Caco-2 (cell line): ENCODE data around the gene KCNK3. TPM values are rescaled to one million over a fixed set of nuclear protein-coding genes. Genes with fewer than 3 reads are reported as not detected.

Source experiments
- BruUV-seq: library from RNA; stranded (reverse); fragments of 400-500 nt; replicated peaks from 2 replicates; lab custom pipeline; 2021; lab: Mats Ljungman, UMichigan
- CTCF ChIA-PET: fragments of 300-600 bp; sonication (Branson Sonifier 250); formaldehyde crosslinking; loops from one replicate; lab custom pipeline; 2022; ENCODE audit warnings: antibody characterized with exemption; lab: Charles Lee
- POLR2A ChIA-PET: fragments of 300-600 bp; sonication (Branson Sonifier 250); formaldehyde crosslinking; loops from one replicate; lab custom pipeline; 2022; ENCODE audit warnings: antibody characterized with exemption; lab: Charles Lee
- DNase-seq, 2 experiments: peaks; one replicate each; pipeline versions ENCODE4 v3.0.0 to v3.0.0-alpha.2; 2020 to 2022
- H3K27me3 ChIP-seq: replicated peaks from 2 replicates; pipeline ENCODE4 v1.6.0; 2011; ENCODE audit warnings: low read length; ENCODE audit not compliant: control insufficient read depth, insufficient read depth
- H3K36me3 ChIP-seq: 2 replicates; pipeline ENCODE4 v1.5.1; 2011; ENCODE audit warnings: low read length; ENCODE audit not compliant: control insufficient read depth, insufficient read depth
- H3K4me1 ChIP-seq: fragments of 250-450 bp; sonication (Bioruptor Pico); 2 replicates; pipeline ENCODE4 v1.5.1; 2020; ENCODE audit warnings: mild to moderate bottlenecking
- H3K4me3 ChIP-seq: 2 replicates; pipeline ENCODE4 v1.5.1; 2011; ENCODE audit warnings: low read depth, mild to moderate bottlenecking, control low read depth, low read length
- H3K9me3 ChIP-seq: fragments of 250-450 bp; sonication (Bioruptor Pico); 2 replicates; pipeline ENCODE4 v1.5.1; 2020; ENCODE audit warnings: mild to moderate bottlenecking, moderate library complexity
- H3K27ac Mint-ChIP-seq: one replicate; pipeline ENCODE4 v1.8.0; 2022; ENCODE audit warnings: mixed read lengths; ENCODE audit not compliant: unreplicated experiment
- H3K27me3 Mint-ChIP-seq: one replicate; pipeline ENCODE4 v1.8.0; 2022; ENCODE audit warnings: mixed read lengths; ENCODE audit not compliant: insufficient read depth, unreplicated experiment
- H3K36me3 Mint-ChIP-seq: one replicate; pipeline ENCODE4 v1.8.0; 2022; ENCODE audit warnings: mild to moderate bottlenecking, mixed read lengths; ENCODE audit not compliant: insufficient read depth, unreplicated experiment
- H3K4me1 Mint-ChIP-seq: one replicate; pipeline ENCODE4 v1.8.0; 2022; ENCODE audit warnings: low read depth, mixed read lengths; ENCODE audit not compliant: unreplicated experiment
- H3K4me3 Mint-ChIP-seq: one replicate; pipeline ENCODE4 v1.8.0; 2022; ENCODE audit warnings: mild to moderate bottlenecking, moderate library complexity, mixed read lengths; ENCODE audit not compliant: unreplicated experiment
- H3K9me3 Mint-ChIP-seq: one replicate; pipeline ENCODE4 v1.8.0; 2022; ENCODE audit warnings: mixed read lengths; ENCODE audit not compliant: unreplicated experiment
- CTCF ChIP-seq, 2 experiments: fragments of 200-600 bp in 1 of 2; IDR thresholded peaks; 1 replicate in 1 of 2; 2 replicates in 1 of 2; pipeline versions ENCODE4 v1.5.1 to v1.8.0; 2011 to 2022; ENCODE audit warnings: antibody characterized with exemption in 1 of 2, control low read depth in 1 of 2, inconsistent platforms in 1 of 2, low read depth in 1 of 2, low read length in 1 of 2, mild to moderate bottlenecking in 1 of 2, moderate library complexity in 1 of 2; ENCODE audit not compliant: insufficient read depth in 1 of 2, severe bottlenecking in 1 of 2, unreplicated experiment in 1 of 2
- intact Hi-C: fragments of 100-400 bp; cut with micrococcal nuclease; formaldehyde crosslinking; loops from one replicate; pipeline ENCODE4 v1.10.0; 2022; ENCODE audit not compliant: unreplicated experiment
- total RNA-seq: library from RNA; stranded (reverse); gene quantifications from 2 replicates; pipeline ENCODE4 v1.2.3, GENCODE V29; 2022

KCNK3 gene
- total RNA-seq, 1 experiment from 2014 or later: 0.36 TPM

- H3K9me3 Mint-ChIP-seq: no peaks in the 10 kb centered on the region
- H3K27ac Mint-ChIP-seq: no peak overlapping the region
- no peaks in the 10 kb centered on the region for H3K9me3 ChIP-seq
- H3K36me3 Mint-ChIP-seq: peaks cover 5% of the 10 kb centered on the region
- H3K4me1 ChIP-seq: no peaks in the 10 kb centered on the region
- TF ChIP-seq CTCF (IDR thresholded peaks at IDR 0.05; ENCODE audit: insufficient read depth in 1 of 2, low read depth in 1 of 2, low read length in 1 of 2, severe bottlenecking in 1 of 2, unreplicated experiment in 1 of 2): no peak
- H3K4me3 Mint-ChIP-seq: no peak overlapping the region
- H3K27me3 ChIP-seq: no peaks in the 10 kb centered on the region
- DNase-seq: no peak
- no peak overlapping the region for H3K4me3 ChIP-seq
- POLR2A ChIA-PET: no interaction called here
- intact Hi-C loops: no loop called here
- H3K4me1 Mint-ChIP-seq: no peaks in the 10 kb centered on the region
- no peaks in the 10 kb centered on the region for H3K27me3 Mint-ChIP-seq
- CTCF ChIA-PET: no interaction called here
- no TSS peak for BruUV-seq
- H3K36me3 ChIP-seq: no peaks in the 10 kb centered on the region
Observed at GRCh38 chr2:26727641-26728561, 35.4 kb downstream of the KCNK3 start.

GRCh38 chr2:26729311-26729710 is 36.8 kb downstream of the KCNK3 start:
- DNase-seq: no peak
- intact Hi-C loops: no loop called here
- no peaks in the 10 kb centered on the region for H3K36me3 ChIP-seq
- Mint-ChIP-seq H3K27me3 (peaks cover 3% of the 10 kb centered on the region), H3K36me3 (peaks cover 5% of the 10 kb centered on the region), H3K27ac (no peak overlapping the region), H3K4me1 (no peaks in the 10 kb centered on the region), H3K9me3 (no peaks in the 10 kb centered on the region), H3K4me3 (no peak overlapping the region)
- no peaks in the 10 kb centered on the region for H3K4me1 ChIP-seq
- no peaks in the 10 kb centered on the region for H3K9me3 ChIP-seq
- ChIA-PET POLR2A (no interaction called here), CTCF (no interaction called here)
- TF ChIP-seq CTCF (IDR thresholded peaks at IDR 0.05; ENCODE audit: insufficient read depth in 1 of 2, low read depth in 1 of 2, low read length in 1 of 2, severe bottlenecking in 1 of 2, unreplicated experiment in 1 of 2): no peak
- BruUV-seq: no TSS peak
- no peaks in the 10 kb centered on the region for H3K27me3 ChIP-seq
- no peak overlapping the region for H3K4me3 ChIP-seq

- no peak for DNase-seq
- Mint-ChIP-seq H3K27me3 (peaks cover 3% of the 10 kb centered on the region), H3K4me3 (no peak overlapping the region), H3K9me3 (no peaks in the 10 kb centered on the region), H3K4me1 (no peaks in the 10 kb centered on the region), H3K36me3 (no peaks in the 10 kb centered on the region), H3K27ac (no peak overlapping the region)
- Histone ChIP-seq H3K4me1 (no peaks in the 10 kb centered on the region), H3K9me3 (no peaks in the 10 kb centered on the region), H3K4me3 (no peak overlapping the region), H3K27me3 (no peaks in the 10 kb centered on the region), H3K36me3 (no peaks in the 10 kb centered on the region)
- intact Hi-C loops: no loop called here
- no TSS peak for BruUV-seq
- CTCF ChIA-PET: no interaction called here
- POLR2A ChIA-PET: no interaction called here
- no peak for TF ChIP-seq CTCF (IDR thresholded peaks at IDR 0.05; ENCODE audit: insufficient read depth in 1 of 2, low read depth in 1 of 2, low read length in 1 of 2, severe bottlenecking in 1 of 2, unreplicated experiment in 1 of 2)
Observed at GRCh38 chr2:26730549-26731344, 38.2 kb downstream of the KCNK3 start.
